Measurements from ENCODE around the gene GPR161. TPM values are rescaled to one million over a fixed set of nuclear protein-coding genes. Genes with fewer than 3 reads are reported as not detected.

GPR161 gene
- total and polyA plus RNA-seq, 2 donors (not counting 1 experiment from before 2014, with no cell fraction given), result 0.07 to 0.22 TPM

DNA sequence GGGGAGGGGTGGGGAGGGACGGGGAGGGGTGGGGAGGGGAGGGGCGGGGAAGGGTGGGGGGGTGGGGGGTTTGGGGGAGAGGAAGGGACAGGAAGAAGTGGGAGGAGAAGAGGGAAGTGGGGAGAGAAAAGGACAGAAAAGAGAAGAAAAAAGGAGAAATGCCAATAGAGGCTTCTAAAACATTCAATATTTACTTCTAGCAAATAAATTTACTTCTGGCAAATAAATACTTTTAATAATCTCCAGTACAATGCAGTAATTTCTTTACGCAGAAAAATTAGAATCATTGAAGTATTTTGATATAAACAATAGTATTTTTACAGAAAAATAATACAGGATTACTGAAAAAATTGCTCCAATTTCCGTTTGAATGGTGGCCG is 9.4 kb upstream of the GPR161 start:
- H3K9me3 Mint-ChIP-seq (ENCODE audit: insufficient read depth), result no peaks in the 10 kb centered on the region
- no peak overlapping the region for H3K27ac Mint-ChIP-seq
- Histone ChIP-seq H3K4me3 (ENCODE audit: control extremely low read depth in 1 of 5, extremely low read depth in 1 of 5, insufficient read depth in 1 of 5, low read depth in 2 of 5, low read length in 4 of 5) (no peak overlapping the region), H3K36me3 (replicated peaks in 1 of 2; ENCODE audit: control extremely low read depth in 1 of 2, control insufficient read depth in 1 of 2, extremely low read depth in 1 of 2, insufficient read depth in 2 of 2, low read length in 1 of 2) (no peaks in the 10 kb centered on the region), H3K9me3 (ENCODE audit: control extremely low read depth in 1 of 3, control insufficient read depth in 2 of 3, insufficient read depth in 1 of 3, low read length in 2 of 3) (no peaks in the 10 kb centered on the region), H3K27me3 (replicated peaks in 1 of 4; ENCODE audit: control extremely low read depth in 1 of 4, control insufficient read depth in 3 of 4, insufficient read depth in 4 of 4, low read length in 3 of 4) (no peaks in the 10 kb centered on the region), H3K27ac (ENCODE audit: low read length in 2 of 2) (no peak overlapping the region), H3K4me1 (ENCODE audit: control insufficient read depth in 2 of 2, insufficient read depth in 2 of 2, low read length in 2 of 2) (peaks cover 10 to 13% of the 10 kb centered on the region in 2 donors), H3K9ac (ENCODE audit: low read length) (no peak overlapping the region), H3K79me2 (ENCODE audit: control insufficient read depth, insufficient read depth, low read length) (no peaks in the 10 kb centered on the region), H4K20me1 (ENCODE audit: control insufficient read depth, insufficient read depth, low read length, poor library complexity, severe bottlenecking) (no peaks in the 10 kb centered on the region), H3K4me2 (replicated peaks; ENCODE audit: low read depth, low read length, poor library complexity, severe bottlenecking) (no peak overlapping the region), H2AFZ (ENCODE audit: insufficient read depth, low read depth, low read length, poor library complexity, severe bottlenecking) (no peak overlapping the region)
- no peaks in the 10 kb centered on the region for H3K27me3 Mint-ChIP-seq
- POLR2A ChIA-PET, result no interaction called here
- CTCF ChIA-PET, result interaction anchor here (0.5 to 1.9 kb wide), 7 partner anchors 11 to 1399 kb away, joined by 3 to 10 read pairs (median 5); no protein-coding TSS in a partner anchor
- TF ChIP-seq, protein P1, sequence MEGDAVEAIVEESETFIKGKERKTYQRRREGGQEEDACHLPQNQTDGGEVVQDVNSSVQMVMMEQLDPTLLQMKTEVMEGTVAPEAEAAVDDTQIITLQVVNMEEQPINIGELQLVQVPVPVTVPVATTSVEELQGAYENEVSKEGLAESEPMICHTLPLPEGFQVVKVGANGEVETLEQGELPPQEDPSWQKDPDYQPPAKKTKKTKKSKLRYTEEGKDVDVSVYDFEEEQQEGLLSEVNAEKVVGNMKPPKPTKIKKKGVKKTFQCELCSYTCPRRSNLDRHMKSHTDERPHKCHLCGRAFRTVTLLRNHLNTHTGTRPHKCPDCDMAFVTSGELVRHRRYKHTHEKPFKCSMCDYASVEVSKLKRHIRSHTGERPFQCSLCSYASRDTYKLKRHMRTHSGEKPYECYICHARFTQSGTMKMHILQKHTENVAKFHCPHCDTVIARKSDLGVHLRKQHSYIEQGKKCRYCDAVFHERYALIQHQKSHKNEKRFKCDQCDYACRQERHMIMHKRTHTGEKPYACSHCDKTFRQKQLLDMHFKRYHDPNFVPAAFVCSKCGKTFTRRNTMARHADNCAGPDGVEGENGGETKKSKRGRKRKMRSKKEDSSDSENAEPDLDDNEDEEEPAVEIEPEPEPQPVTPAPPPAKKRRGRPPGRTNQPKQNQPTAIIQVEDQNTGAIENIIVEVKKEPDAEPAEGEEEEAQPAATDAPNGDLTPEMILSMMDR (IDR thresholded peaks at IDR 0.05), result no peak
- no peak for TF ChIP-seq EZH2 (IDR thresholded peaks at IDR 0.05; ENCODE audit: borderline replicate concordance, insufficient read depth, low read depth, low read length, poor library complexity, severe bottlenecking)
- DNase-seq, result peak; percentile 27
- H3K4me1 Mint-ChIP-seq, result peaks cover 14% of the 10 kb centered on the region
- no peak for ATAC-seq (ENCODE audit: low read depth)
- H3K4me3 Mint-ChIP-seq, result no peak overlapping the region
- intact Hi-C loops (cut with micrococcal nuclease), result no loop called here
- no CpG with 5 or more reads among the region's 5 CpGs for WGBS (ENCODE audit: insufficient coverage)

GRCh38 chr1:168145184-168146159 is 8.7 kb upstream of the GPR161 start:
- TF ChIP-seq EZH2 (IDR thresholded peaks at IDR 0.05; ENCODE audit: borderline replicate concordance, insufficient read depth, low read depth, low read length, poor library complexity, severe bottlenecking), result no peak
- TF ChIP-seq, protein P1 (IDR thresholded peaks at IDR 0.05), result peak; percentile 89
- Histone ChIP-seq H4K20me1 (ENCODE audit: control insufficient read depth, insufficient read depth, low read length, poor library complexity, severe bottlenecking) (no peaks in the 10 kb centered on the region), H3K4me2 (replicated peaks; ENCODE audit: low read depth, low read length, poor library complexity, severe bottlenecking) (peak overlapping the region; percentile 60), H3K4me1 (ENCODE audit: control insufficient read depth in 2 of 2, insufficient read depth in 2 of 2, low read length in 2 of 2) (peaks cover 10 to 13% of the 10 kb centered on the region in 2 donors), H3K27ac (ENCODE audit: low read length in 2 of 2) (peak overlapping the region; percentile 35 to 66), H3K9me3 (ENCODE audit: control extremely low read depth in 1 of 3, control insufficient read depth in 2 of 3, insufficient read depth in 1 of 3, low read length in 2 of 3) (no peaks in the 10 kb centered on the region), H3K9ac (ENCODE audit: low read length) (peak overlapping the region; percentile 30), H3K27me3 (replicated peaks in 1 of 4; ENCODE audit: control extremely low read depth in 1 of 4, control insufficient read depth in 3 of 4, insufficient read depth in 4 of 4, low read length in 3 of 4) (no peaks in the 10 kb centered on the region), H3K4me3 (ENCODE audit: control extremely low read depth in 1 of 5, extremely low read depth in 1 of 5, insufficient read depth in 1 of 5, low read depth in 2 of 5, low read length in 4 of 5) (peak overlapping the region in 1 of 5 experiments; percentile 7), H2AFZ (ENCODE audit: insufficient read depth, low read depth, low read length, poor library complexity, severe bottlenecking) (peak overlapping the region; percentile 74), H3K79me2 (ENCODE audit: control insufficient read depth, insufficient read depth, low read length) (no peaks in the 10 kb centered on the region), H3K36me3 (replicated peaks in 1 of 2; ENCODE audit: control extremely low read depth in 1 of 2, control insufficient read depth in 1 of 2, extremely low read depth in 1 of 2, insufficient read depth in 2 of 2, low read length in 1 of 2) (no peaks in the 10 kb centered on the region)
- peak overlapping the region; percentile 56 for H3K27ac Mint-ChIP-seq
- ChIA-PET CTCF (interaction anchor here (0.5 to 1.9 kb wide), 12 partner anchors 10 to 1400 kb away, joined by 3 to 10 read pairs (median 4); partner anchors contain the start of gene SFT2D2), POLR2A (no interaction called here)
- peak; percentile 100 for ATAC-seq (ENCODE audit: low read depth)
- no peaks in the 10 kb centered on the region for H3K9me3 Mint-ChIP-seq (ENCODE audit: insufficient read depth)
- intact Hi-C loops (cut with micrococcal nuclease), result no loop called here
- no peaks in the 10 kb centered on the region for H3K27me3 Mint-ChIP-seq
- peak overlapping the region; percentile 59 for H3K4me3 Mint-ChIP-seq
- peaks cover 14% of the 10 kb centered on the region for H3K4me1 Mint-ChIP-seq
- 38% methylated on average over 5 of the region's 15 CpGs for WGBS (ENCODE audit: insufficient coverage)
- peak; percentile 89 for DNase-seq
